Smooth muscle cell (in vitro differentiated cells): ENCODE data around the gene FRS2. TPM values are rescaled to one million over a fixed set of nuclear protein-coding genes. Genes with fewer than 3 reads are reported as not detected.

ENCODE experiments used
- DNase-seq: peaks from one replicate; lab custom pipeline; 2025; ENCODE audit not compliant: unreplicated experiment; lab: John Stamatoyannopoulos, UW
- H2AFZ ChIP-seq: fragments of 200-600 bp; sonication (generic); 2 replicates; pipeline ENCODE4 v1.6.0; 2016; ENCODE audit warnings: antibody characterized with exemption, low read depth, mild to moderate bottlenecking
- H3F3A ChIP-seq: fragments of 200-600 bp; sonication (generic); 2 replicates; pipeline ENCODE4 v1.6.0; 2017; ENCODE audit warnings: antibody characterized with exemption, low read depth
- H3K27ac ChIP-seq: fragments of 200-600 bp; sonication (generic); 2 replicates; pipeline ENCODE4 v1.5.1; 2016; ENCODE audit warnings: low read depth, mild to moderate bottlenecking
- H3K27me3 ChIP-seq: fragments of 200-600 bp; sonication (generic); 2 replicates; pipeline ENCODE4 v1.6.1; 2016; ENCODE audit warnings: low read depth, mild to moderate bottlenecking
- H3K36me3 ChIP-seq: fragments of 200-600 bp; sonication (generic); 2 replicates; pipeline ENCODE4 v1.5.1; 2016; ENCODE audit warnings: low read depth
- H3K4me1 ChIP-seq: fragments of 200-600 bp; sonication (generic); 2 replicates; pipeline ENCODE4 v1.5.1; 2016; ENCODE audit warnings: low read depth
- H3K4me2 ChIP-seq: fragments of 200-600 bp; sonication (generic); 2 replicates; pipeline ENCODE4 v1.6.0; 2016; ENCODE audit warnings: mild to moderate bottlenecking
- H3K4me3 ChIP-seq: fragments of 200-600 bp; sonication (generic); 2 replicates; pipeline ENCODE4 v1.5.1; 2016; ENCODE audit warnings: mild to moderate bottlenecking
- H3K79me2 ChIP-seq: fragments of 200-600 bp; sonication (generic); 2 replicates; pipeline ENCODE4 v1.6.0; 2016; ENCODE audit warnings: low read depth, mild to moderate bottlenecking
- H3K9ac ChIP-seq: fragments of 200-600 bp; sonication (generic); 2 replicates; pipeline ENCODE4 v1.6.0; 2016; ENCODE audit warnings: low read depth
- H3K9me3 ChIP-seq: fragments of 200-600 bp; sonication (generic); replicated peaks from 2 replicates; pipeline ENCODE4 v1.5.1; 2016; ENCODE audit warnings: low read depth
- H4K20me1 ChIP-seq: fragments of 200-600 bp; sonication (generic); 2 replicates; pipeline ENCODE4 v1.6.0; 2016; ENCODE audit warnings: low read depth
- WGBS: methylation state at CpG from one replicate; pipeline ENCODE4 v1.1.7; 2016; ENCODE audit warnings: low lambda C conversion rate; 5-methylcytosine and 5-hydroxymethylcytosine counted together
- polyA plus RNA-seq: library from polyadenylated mRNA; unstranded; fragments of >200 nt; fragmentation: Nextera tagmentation; extraction: Ambion mirVana; gene quantifications from 2 replicates; pipeline ENCODE4 v1.2.1, GENCODE V29; 2016
- total RNA-seq: library from RNA; depleted of rRNA; stranded (reverse); fragments of >200 nt; gene quantifications from 2 replicates; pipeline ENCODE4 v1.2.3, GENCODE V29; 2014
- TF ChIP-seq, protein P1 (sequence below): fragments of 200-600 bp; sonication (generic); IDR thresholded peaks from 2 replicates; pipeline ENCODE4 v1.5.1; 2017; ENCODE audit warnings: borderline replicate concordance, mild to moderate bottlenecking, antibody characterized with exemption; ENCODE audit not compliant: insufficient read depth, poor library complexity, severe bottlenecking

FRS2 gene
- total and polyA plus RNA-seq, 2 experiments from 2014 or later = 23.8 to 90.2 TPM

DNA sequence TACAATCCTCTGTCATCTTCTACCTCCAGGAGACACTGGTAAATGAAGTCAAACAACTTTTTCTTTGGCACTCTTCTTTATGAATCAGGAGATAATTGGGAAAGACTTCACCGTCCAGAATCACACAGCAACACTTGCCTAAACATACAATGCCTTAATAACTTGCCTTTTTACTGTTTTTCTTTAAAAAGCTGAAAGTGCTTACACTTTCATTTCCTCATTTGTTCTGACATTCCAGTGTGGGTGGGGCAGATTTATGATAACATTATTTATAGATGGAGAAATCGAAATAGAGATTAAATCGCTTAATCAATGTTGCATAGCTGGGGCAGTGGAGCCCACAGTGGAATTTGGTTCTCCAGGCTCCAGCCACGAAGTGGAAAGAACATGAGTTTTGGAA, 2.8 kb upstream of the FRS2 start:
- Histone ChIP-seq H3K4me1 (peaks cover 38% of the 10 kb centered on the region), H3K79me2 (peaks cover 28% of the 10 kb centered on the region), H3F3A (peaks cover 6% of the 10 kb centered on the region), H3K9me3 (no peaks in the 10 kb centered on the region), H3K4me3 (no peak overlapping the region), H2AFZ (no peak overlapping the region), H3K36me3 (no peaks in the 10 kb centered on the region), H3K27me3 (no peaks in the 10 kb centered on the region), H3K27ac (no peak overlapping the region), H3K9ac (no peak overlapping the region), H4K20me1 (peaks cover 16% of the 10 kb centered on the region), H3K4me2 (no peak overlapping the region)
- no peak for DNase-seq
- 71% methylated on average over 4 of the region's 4 CpGs for whole genome bisulfite sequencing
- TF ChIP-seq, protein P1, sequence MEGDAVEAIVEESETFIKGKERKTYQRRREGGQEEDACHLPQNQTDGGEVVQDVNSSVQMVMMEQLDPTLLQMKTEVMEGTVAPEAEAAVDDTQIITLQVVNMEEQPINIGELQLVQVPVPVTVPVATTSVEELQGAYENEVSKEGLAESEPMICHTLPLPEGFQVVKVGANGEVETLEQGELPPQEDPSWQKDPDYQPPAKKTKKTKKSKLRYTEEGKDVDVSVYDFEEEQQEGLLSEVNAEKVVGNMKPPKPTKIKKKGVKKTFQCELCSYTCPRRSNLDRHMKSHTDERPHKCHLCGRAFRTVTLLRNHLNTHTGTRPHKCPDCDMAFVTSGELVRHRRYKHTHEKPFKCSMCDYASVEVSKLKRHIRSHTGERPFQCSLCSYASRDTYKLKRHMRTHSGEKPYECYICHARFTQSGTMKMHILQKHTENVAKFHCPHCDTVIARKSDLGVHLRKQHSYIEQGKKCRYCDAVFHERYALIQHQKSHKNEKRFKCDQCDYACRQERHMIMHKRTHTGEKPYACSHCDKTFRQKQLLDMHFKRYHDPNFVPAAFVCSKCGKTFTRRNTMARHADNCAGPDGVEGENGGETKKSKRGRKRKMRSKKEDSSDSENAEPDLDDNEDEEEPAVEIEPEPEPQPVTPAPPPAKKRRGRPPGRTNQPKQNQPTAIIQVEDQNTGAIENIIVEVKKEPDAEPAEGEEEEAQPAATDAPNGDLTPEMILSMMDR = no peak

DNA sequence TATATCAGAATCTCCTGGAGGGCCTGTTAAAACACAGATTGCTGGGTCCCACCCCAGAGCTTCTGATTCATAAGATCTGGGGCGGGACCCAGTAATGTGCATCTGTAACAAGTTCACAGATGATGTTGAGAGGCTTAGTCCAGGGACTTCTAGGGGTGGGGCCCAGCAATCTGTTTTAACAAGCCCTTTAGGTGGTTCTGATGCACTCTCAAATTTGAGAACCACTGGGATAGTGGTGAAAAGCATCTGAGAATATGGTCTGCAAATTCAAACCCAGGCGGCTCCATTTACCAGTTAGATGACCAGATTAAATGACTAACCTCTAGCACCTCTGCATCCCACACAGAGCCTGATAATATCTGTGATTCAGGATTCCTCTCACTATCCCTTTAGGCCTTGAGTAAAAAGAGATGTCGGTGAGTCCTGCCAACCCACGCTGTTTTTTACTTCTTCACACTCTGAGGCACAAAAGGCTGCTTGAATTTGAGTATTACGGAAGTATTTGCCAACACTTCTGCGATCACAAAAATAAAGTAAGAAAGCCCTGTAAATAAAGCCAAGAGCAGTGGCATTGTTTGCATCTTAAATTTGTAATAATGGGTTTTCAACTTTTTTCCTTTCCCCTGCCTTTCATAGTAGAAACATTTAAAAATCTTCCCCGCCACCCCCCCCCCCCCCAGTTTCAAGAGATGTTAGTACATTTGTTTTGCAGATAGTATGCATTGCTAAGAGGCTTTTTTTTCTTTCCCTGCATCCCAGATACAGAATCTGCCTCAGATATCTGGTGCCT, 1.8 kb upstream of the FRS2 start:
- peaks cover 9% of the 10 kb centered on the region for H3F3A ChIP-seq
- H3K27me3 ChIP-seq = no peaks in the 10 kb centered on the region
- H4K20me1 ChIP-seq = peaks cover 26% of the 10 kb centered on the region
- H3K27ac ChIP-seq = peak overlapping the region; percentile 72
- H2AFZ ChIP-seq = peak overlapping the region; percentile 1
- no peak for DNase-seq
- H3K79me2 ChIP-seq = peaks cover 38% of the 10 kb centered on the region
- H3K9me3 ChIP-seq = no peaks in the 10 kb centered on the region
- TF ChIP-seq, protein P1 = no peak
- H3K4me3 ChIP-seq = no peak overlapping the region
- H3K4me2 ChIP-seq = peak overlapping the region; percentile 30
- H3K4me1 ChIP-seq = peaks cover 49% of the 10 kb centered on the region
- WGBS = 29% methylated on average over 7 of the region's 7 CpGs
- H3K9ac ChIP-seq = no peak overlapping the region
- no peaks in the 10 kb centered on the region for H3K36me3 ChIP-seq

DNA sequence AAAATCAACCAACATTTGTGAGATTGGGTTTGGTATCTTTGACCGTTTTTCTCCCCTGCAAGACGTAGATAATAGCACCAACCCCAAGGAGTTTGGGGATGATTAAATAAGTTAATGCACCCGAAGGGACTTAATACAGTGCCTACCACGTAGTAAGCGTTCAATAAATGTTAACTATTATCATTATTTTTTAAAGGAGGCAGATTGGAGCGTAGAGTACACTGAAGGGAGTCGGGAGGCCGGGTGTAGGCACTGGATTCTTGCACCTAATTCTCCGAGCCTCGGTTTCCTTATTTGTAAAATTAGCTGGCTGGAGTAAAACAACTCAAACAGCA, 367 bp upstream of the FRS2 start:
- H3K4me3 ChIP-seq = peak overlapping the region; percentile 76
- no peaks in the 10 kb centered on the region for H3K27me3 ChIP-seq
- peak overlapping the region; percentile 98 for H3K27ac ChIP-seq
- 39% methylated on average over 10 of the region's 10 CpGs for WGBS
- peaks cover 40% of the 10 kb centered on the region for H4K20me1 ChIP-seq
- no peak for DNase-seq
- H2AFZ ChIP-seq = peak overlapping the region; percentile 98
- no peaks in the 10 kb centered on the region for H3K9me3 ChIP-seq
- H3K4me2 ChIP-seq = peak overlapping the region; percentile 94
- H3F3A ChIP-seq = peaks cover 9% of the 10 kb centered on the region
- TF ChIP-seq, protein P1 = no peak
- H3K9ac ChIP-seq = peak overlapping the region; percentile 98
- no peaks in the 10 kb centered on the region for H3K36me3 ChIP-seq
- peaks cover 52% of the 10 kb centered on the region for H3K79me2 ChIP-seq
- peaks cover 60% of the 10 kb centered on the region for H3K4me1 ChIP-seq

DNA sequence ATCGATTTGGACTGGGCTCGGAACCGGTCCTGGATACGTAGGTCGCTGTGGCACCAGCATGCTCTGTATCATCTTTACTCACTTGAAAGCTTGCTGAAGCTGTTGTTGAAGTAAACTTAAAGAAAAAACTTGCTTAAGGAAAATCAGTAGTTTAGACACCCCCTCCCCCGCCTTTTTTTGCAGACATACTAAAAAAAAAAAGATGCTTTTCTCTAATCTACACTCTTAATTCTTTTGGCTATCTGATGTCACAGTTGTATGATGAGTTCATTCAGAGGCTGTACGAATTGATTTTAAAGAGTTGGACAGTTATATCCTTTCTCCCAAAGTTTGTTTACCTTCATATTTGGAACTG, 865 bp downstream of the FRS2 start:
- WGBS = 2% methylated on average over 7 of the region's 7 CpGs
- Histone ChIP-seq H2AFZ (no peak overlapping the region), H4K20me1 (peaks cover 53% of the 10 kb centered on the region), H3K4me3 (peak overlapping the region; percentile 76), H3K4me1 (peaks cover 71% of the 10 kb centered on the region), H3K27me3 (no peaks in the 10 kb centered on the region), H3K9me3 (no peaks in the 10 kb centered on the region), H3K79me2 (peaks cover 64% of the 10 kb centered on the region), H3K4me2 (peak overlapping the region; percentile 94), H3K36me3 (no peaks in the 10 kb centered on the region), H3K9ac (peak overlapping the region; percentile 98), H3K27ac (peak overlapping the region; percentile 98), H3F3A (peaks cover 9% of the 10 kb centered on the region)
- no peak for DNase-seq
- TF ChIP-seq, protein P1 = no peak
